ENCODE measurements around the gene ARMC9. TPM values are rescaled to one million over a fixed set of nuclear protein-coding genes. Genes with fewer than 3 reads are reported as not detected.

Gene ARMC9
- polyA plus RNA-seq, 1 donor from 2014 or later, result 1.2 TPM

GRCh38 chr2:231378026-231378722 lies 179.7 kb downstream of the ARMC9 start:
- peaks cover 5% of the 10 kb centered on the region for H3K27me3 Mint-ChIP-seq
- H3K4me3 Mint-ChIP-seq, result no peak overlapping the region
- H3K9me3 Mint-ChIP-seq, result no peaks in the 10 kb centered on the region
- H3K27ac Mint-ChIP-seq, result no peak overlapping the region
- H3K36me3 Mint-ChIP-seq, result no peaks in the 10 kb centered on the region
- H3K4me1 Mint-ChIP-seq, result no peaks in the 10 kb centered on the region

GRCh38 chr2:231379266-231380215 lies 181.1 kb downstream of the ARMC9 start:
- Mint-ChIP-seq H3K4me1 (peaks cover 0 to 4% (median 3%) of the 10 kb centered on the region in 3 donors), H3K4me3 (no peak overlapping the region), H3K27ac (no peak overlapping the region), H3K9me3 (no peaks in the 10 kb centered on the region), H3K36me3 (no peaks in the 10 kb centered on the region), H3K27me3 (peaks cover 5% of the 10 kb centered on the region)

GRCh38 chr2:231380307-231380706 lies 181.9 kb downstream of the ARMC9 start:
- no peak overlapping the region for H3K4me3 Mint-ChIP-seq
- no peak overlapping the region for H3K27ac Mint-ChIP-seq
- no peaks in the 10 kb centered on the region for H3K36me3 Mint-ChIP-seq
- peaks cover 5% of the 10 kb centered on the region for H3K27me3 Mint-ChIP-seq
- H3K9me3 Mint-ChIP-seq, result peaks cover 0 to 4% (median 0%) of the 10 kb centered on the region in 3 donors
- H3K4me1 Mint-ChIP-seq, result peaks cover 0 to 4% (median 3%) of the 10 kb centered on the region in 3 donors

GRCh38 chr2:231380991-231381847 lies 182.8 kb downstream of the ARMC9 start:
- H3K27me3 Mint-ChIP-seq, result peaks cover 2% of the 10 kb centered on the region
- no peak overlapping the region for H3K27ac Mint-ChIP-seq
- H3K4me1 Mint-ChIP-seq, result peaks cover 0 to 4% (median 3%) of the 10 kb centered on the region in 3 donors
- H3K36me3 Mint-ChIP-seq, result no peaks in the 10 kb centered on the region
- no peak overlapping the region for H3K4me3 Mint-ChIP-seq
- peaks cover 0 to 8% (median 0%) of the 10 kb centered on the region in 3 donors for H3K9me3 Mint-ChIP-seq

GRCh38 chr2:231382116-231382515 lies 183.7 kb downstream of the ARMC9 start:
- H3K4me1 Mint-ChIP-seq, result peaks cover 0 to 4% (median 3%) of the 10 kb centered on the region in 3 donors
- no peak overlapping the region for H3K27ac Mint-ChIP-seq
- no peaks in the 10 kb centered on the region for H3K36me3 Mint-ChIP-seq
- H3K27me3 Mint-ChIP-seq, result peaks cover 1% of the 10 kb centered on the region
- H3K9me3 Mint-ChIP-seq, result peaks cover 0 to 8% (median 0%) of the 10 kb centered on the region in 3 donors
- no peak overlapping the region for H3K4me3 Mint-ChIP-seq

- H3K9me3 Mint-ChIP-seq, result peaks cover 0 to 8% (median 0%) of the 10 kb centered on the region in 3 donors
- H3K27ac Mint-ChIP-seq, result no peak overlapping the region
- H3K36me3 Mint-ChIP-seq, result no peaks in the 10 kb centered on the region
- H3K4me3 Mint-ChIP-seq, result no peak overlapping the region
- H3K4me1 Mint-ChIP-seq, result peaks cover 0 to 4% (median 3%) of the 10 kb centered on the region in 3 donors
- H3K27me3 Mint-ChIP-seq, result no peaks in the 10 kb centered on the region
These were observed 185.1 kb downstream of the ARMC9 start for GRCh38 chr2:231383416-231384108.

GRCh38 chr2:231384109-231384435 lies 185.6 kb downstream of the ARMC9 start:
- H3K9me3 Mint-ChIP-seq, result peaks cover 0 to 8% (median 0%) of the 10 kb centered on the region in 3 donors
- H3K4me3 Mint-ChIP-seq, result no peak overlapping the region
- no peaks in the 10 kb centered on the region for H3K27me3 Mint-ChIP-seq
- H3K36me3 Mint-ChIP-seq, result no peaks in the 10 kb centered on the region
- H3K4me1 Mint-ChIP-seq, result peaks cover 0 to 4% (median 3%) of the 10 kb centered on the region in 3 donors
- H3K27ac Mint-ChIP-seq, result no peak overlapping the region

- peaks cover 0 to 4% (median 3%) of the 10 kb centered on the region in 3 donors for H3K4me1 Mint-ChIP-seq
- no peak overlapping the region for H3K4me3 Mint-ChIP-seq
- H3K9me3 Mint-ChIP-seq, result peaks cover 0 to 8% (median 0%) of the 10 kb centered on the region in 3 donors
- peak overlapping the region in 1 of 3 donors; percentile 7 for H3K27ac Mint-ChIP-seq
- H3K36me3 Mint-ChIP-seq, result no peaks in the 10 kb centered on the region
- no peaks in the 10 kb centered on the region for H3K27me3 Mint-ChIP-seq
These were observed 186.5 kb downstream of the ARMC9 start for GRCh38 chr2:231384970-231385369.

GRCh38 chr2:231385429-231385828 lies 187.0 kb downstream of the ARMC9 start:
- no peak overlapping the region for H3K4me3 Mint-ChIP-seq
- H3K27me3 Mint-ChIP-seq, result no peaks in the 10 kb centered on the region
- no peaks in the 10 kb centered on the region for H3K36me3 Mint-ChIP-seq
- H3K4me1 Mint-ChIP-seq, result peaks cover 0 to 4% (median 3%) of the 10 kb centered on the region in 3 donors
- H3K9me3 Mint-ChIP-seq, result peaks cover 0 to 8% (median 0%) of the 10 kb centered on the region in 3 donors
- H3K27ac Mint-ChIP-seq, result peak overlapping the region in 1 of 3 donors; percentile 39

- Mint-ChIP-seq H3K27ac (no peak overlapping the region), H3K36me3 (peaks cover 1% of the 10 kb centered on the region), H3K27me3 (no peaks in the 10 kb centered on the region), H3K4me3 (peak overlapping the region in 1 of 4 donors; percentile 27), H3K9me3 (peaks cover 0 to 8% (median 0%) of the 10 kb centered on the region in 3 donors), H3K4me1 (peaks cover 1 to 5% (median 4%) of the 10 kb centered on the region in 3 donors)
These were observed 188.0 kb downstream of the ARMC9 start for GRCh38 chr2:231386446-231386845.

- no peak overlapping the region for H3K4me3 Mint-ChIP-seq
These were observed 189.7 kb downstream of the ARMC9 start for GRCh38 chr2:231387904-231388724.

GRCh38 chr2:231388725-231389346 lies 190.4 kb downstream of the ARMC9 start:
- H3K9me3 Mint-ChIP-seq, result peaks cover 0 to 8% (median 0%) of the 10 kb centered on the region in 3 donors
- no peak overlapping the region for H3K4me3 Mint-ChIP-seq
- H3K36me3 Mint-ChIP-seq, result peaks cover 1% of the 10 kb centered on the region
- peak overlapping the region in 1 of 3 donors; percentile 86 for H3K27ac Mint-ChIP-seq
- H3K27me3 Mint-ChIP-seq, result no peaks in the 10 kb centered on the region
- peaks cover 15 to 25% (median 19%) of the 10 kb centered on the region in 3 donors for H3K4me1 Mint-ChIP-seq

More at GRCh38 chr2:231387904-231388724, 189.7 kb downstream of the ARMC9 start:
- H3K27me3 Mint-ChIP-seq, result no peaks in the 10 kb centered on the region
- H3K27ac Mint-ChIP-seq, result no peak overlapping the region
- H3K9me3 Mint-ChIP-seq, result peaks cover 0 to 8% (median 0%) of the 10 kb centered on the region in 3 donors
- H3K36me3 Mint-ChIP-seq, result peaks cover 1% of the 10 kb centered on the region
- H3K4me1 Mint-ChIP-seq, result peaks cover 10 to 22% (median 15%) of the 10 kb centered on the region in 3 donors

- Mint-ChIP-seq H3K9me3 (peaks cover 0 to 3% (median 0%) of the 10 kb centered on the region in 3 donors), H3K4me1 (peaks cover 17 to 31% (median 22%) of the 10 kb centered on the region in 3 donors), H3K27me3 (no peaks in the 10 kb centered on the region), H3K27ac (peak overlapping the region in 1 of 3 donors; percentile 11), H3K4me3 (peak overlapping the region in 2 of 4 donors; percentile 38 to 63), H3K36me3 (peaks cover 1% of the 10 kb centered on the region)
These were observed 192.2 kb downstream of the ARMC9 start for GRCh38 chr2:231390667-231391066.
